Glutamatergic neuron (in vitro differentiated cells): ENCODE results near the gene RGS2. TPM values are rescaled to one million over a fixed set of nuclear protein-coding genes. Genes with fewer than 3 reads are reported as not detected.

Experiments used
- DNase-seq: peaks from one replicate; pipeline ENCODE4 v3.0.0; 2022
- H3K27ac Mint-ChIP-seq: one replicate; pipeline ENCODE4 v1.8.0; 2020; ENCODE audit warnings: mild to moderate bottlenecking, mixed read lengths, inconsistent platforms; ENCODE audit not compliant: unreplicated experiment
- H3K27me3 Mint-ChIP-seq: one replicate; pipeline ENCODE4 v1.8.0; 2020; ENCODE audit warnings: mild to moderate bottlenecking, moderate library complexity, mixed read lengths, inconsistent platforms; ENCODE audit not compliant: unreplicated experiment
- H3K36me3 Mint-ChIP-seq: one replicate; pipeline ENCODE4 v1.8.0; 2020; ENCODE audit warnings: mild to moderate bottlenecking, mixed read lengths, inconsistent platforms; ENCODE audit not compliant: unreplicated experiment
- H3K4me1 Mint-ChIP-seq: one replicate; pipeline ENCODE4 v1.8.0; 2020; ENCODE audit warnings: mild to moderate bottlenecking, low read depth, mixed read lengths, inconsistent platforms; ENCODE audit not compliant: unreplicated experiment
- H3K4me3 Mint-ChIP-seq: one replicate; pipeline ENCODE4 v1.8.0; 2020; ENCODE audit warnings: mild to moderate bottlenecking, mixed read lengths, inconsistent platforms; ENCODE audit not compliant: unreplicated experiment
- H3K9me3 Mint-ChIP-seq: one replicate; pipeline ENCODE4 v1.8.0; 2020; ENCODE audit warnings: mild to moderate bottlenecking, moderate library complexity, mixed read lengths, inconsistent platforms; ENCODE audit not compliant: unreplicated experiment
- CTCF ChIP-seq: fragments of 200-600 bp; sonication (generic); IDR thresholded peaks from one replicate; pipeline ENCODE4 v1.5.0; 2021; ENCODE audit not compliant: partially characterized antibody, unreplicated experiment
- total RNA-seq: library from RNA; stranded (reverse); fragmentation: NEBNext Ultra II Directional; extraction: Animal tissue kit (Norgen Biotek cat#: 25700); gene quantifications from one replicate; pipeline ENCODE4 v1.2.1, GENCODE V29; 2021; ENCODE audit not compliant: unreplicated experiment

RGS2 gene
- total RNA-seq, 1 donor from 2014 or later: 33.5 TPM

GRCh38 chr1:192835116-192835515 is 26.3 kb downstream of the RGS2 start:
- Mint-ChIP-seq H3K36me3 (no peaks in the 10 kb centered on the region), H3K9me3 (peaks cover 3% of the 10 kb centered on the region)
- TF ChIP-seq CTCF: no peak

GRCh38 chr1:192839162-192840066 is 30.6 kb downstream of the RGS2 start:
- no peak overlapping the region for H3K4me3 Mint-ChIP-seq
- no peaks in the 10 kb centered on the region for H3K36me3 Mint-ChIP-seq
- H3K9me3 Mint-ChIP-seq: no peaks in the 10 kb centered on the region
- TF ChIP-seq CTCF: no peak
- no peak for DNase-seq
- no peaks in the 10 kb centered on the region for H3K4me1 Mint-ChIP-seq
- H3K27ac Mint-ChIP-seq: no peak overlapping the region
- H3K27me3 Mint-ChIP-seq: no peaks in the 10 kb centered on the region

More at GRCh38 chr1:192835116-192835515, 26.3 kb downstream of the RGS2 start:
- peaks cover 2% of the 10 kb centered on the region for H3K4me1 Mint-ChIP-seq
- no peak overlapping the region for H3K4me3 Mint-ChIP-seq
- H3K27ac Mint-ChIP-seq: no peak overlapping the region
- DNase-seq: no peak
- no peaks in the 10 kb centered on the region for H3K27me3 Mint-ChIP-seq

- peaks cover 2% of the 10 kb centered on the region for H3K27me3 Mint-ChIP-seq
- no peak for TF ChIP-seq CTCF
- no peaks in the 10 kb centered on the region for H3K4me1 Mint-ChIP-seq
These were observed 35.5 kb downstream of the RGS2 start for GRCh38 chr1:192844360-192844759.

GRCh38 chr1:192846950-192847349 is 38.1 kb downstream of the RGS2 start:
- peaks cover 4% of the 10 kb centered on the region for H3K4me1 Mint-ChIP-seq
- no peak for DNase-seq
- TF ChIP-seq CTCF: no peak
- H3K36me3 Mint-ChIP-seq: no peaks in the 10 kb centered on the region
- peaks cover 2% of the 10 kb centered on the region for H3K27me3 Mint-ChIP-seq
- no peak overlapping the region for H3K4me3 Mint-ChIP-seq
- H3K9me3 Mint-ChIP-seq: no peaks in the 10 kb centered on the region
- H3K27ac Mint-ChIP-seq: no peak overlapping the region

More at GRCh38 chr1:192844360-192844759, 35.5 kb downstream of the RGS2 start:
- no peak for DNase-seq
- Mint-ChIP-seq H3K9me3 (no peaks in the 10 kb centered on the region), H3K36me3 (no peaks in the 10 kb centered on the region), H3K27ac (no peak overlapping the region), H3K4me3 (no peak overlapping the region)

GRCh38 chr1:192849011-192849410 is 40.2 kb downstream of the RGS2 start:
- no peak overlapping the region for H3K4me3 Mint-ChIP-seq
- no peak overlapping the region for H3K27ac Mint-ChIP-seq
- peaks cover 2% of the 10 kb centered on the region for H3K27me3 Mint-ChIP-seq
- H3K9me3 Mint-ChIP-seq: no peaks in the 10 kb centered on the region
- no peak for TF ChIP-seq CTCF
- H3K4me1 Mint-ChIP-seq: peaks cover 4% of the 10 kb centered on the region
- no peaks in the 10 kb centered on the region for H3K36me3 Mint-ChIP-seq
- DNase-seq: no peak
